HG02610 (cell line): ENCODE measurements around the gene SCMH1.

Source experiments
- ATAC-seq: cut with Tn5 transposase; IDR thresholded peaks from one replicate; pipeline ENCODE4 v1.9.1; 2021; ENCODE audit warnings: mild to moderate bottlenecking, moderate library complexity; ENCODE audit not compliant: unreplicated experiment

SCMH1 gene

DNA sequence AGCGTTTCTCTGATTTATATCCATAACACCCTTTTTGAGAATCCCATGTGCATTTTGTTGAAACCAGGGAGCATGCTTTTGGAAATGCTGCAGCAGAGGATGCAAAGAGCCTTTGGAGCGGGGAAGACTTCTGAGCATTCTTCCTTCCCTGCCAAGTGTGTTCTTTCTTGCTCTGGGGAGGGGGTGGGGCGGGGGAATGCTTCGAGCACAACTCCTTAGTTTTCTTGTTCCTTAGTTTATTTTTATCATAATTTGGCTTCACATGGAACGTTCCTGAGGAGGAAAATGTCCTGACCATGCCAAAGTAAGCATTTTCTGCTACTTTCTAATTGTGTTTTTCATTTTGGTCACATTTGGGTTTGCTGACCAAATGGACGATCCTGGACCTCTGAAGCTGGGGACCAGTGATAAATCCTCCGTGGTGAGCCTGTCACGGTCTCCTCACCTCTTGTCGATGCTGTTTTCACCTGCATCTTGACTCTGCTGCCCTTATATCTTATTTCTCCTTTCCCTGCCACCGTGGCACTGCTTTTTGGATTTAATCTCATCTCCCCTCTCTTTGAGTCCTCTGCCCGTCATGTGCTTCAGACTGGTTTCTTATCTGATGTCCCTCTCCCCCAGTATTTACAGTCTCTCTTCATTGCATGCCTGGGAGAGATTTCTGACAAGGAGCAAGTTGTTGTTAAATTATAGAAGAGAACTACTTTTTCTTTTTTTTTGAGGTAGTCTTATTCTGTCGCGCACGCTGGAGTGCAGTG, 260.2 kb downstream of the SCMH1 start:
- no peak for ATAC-seq

DNA sequence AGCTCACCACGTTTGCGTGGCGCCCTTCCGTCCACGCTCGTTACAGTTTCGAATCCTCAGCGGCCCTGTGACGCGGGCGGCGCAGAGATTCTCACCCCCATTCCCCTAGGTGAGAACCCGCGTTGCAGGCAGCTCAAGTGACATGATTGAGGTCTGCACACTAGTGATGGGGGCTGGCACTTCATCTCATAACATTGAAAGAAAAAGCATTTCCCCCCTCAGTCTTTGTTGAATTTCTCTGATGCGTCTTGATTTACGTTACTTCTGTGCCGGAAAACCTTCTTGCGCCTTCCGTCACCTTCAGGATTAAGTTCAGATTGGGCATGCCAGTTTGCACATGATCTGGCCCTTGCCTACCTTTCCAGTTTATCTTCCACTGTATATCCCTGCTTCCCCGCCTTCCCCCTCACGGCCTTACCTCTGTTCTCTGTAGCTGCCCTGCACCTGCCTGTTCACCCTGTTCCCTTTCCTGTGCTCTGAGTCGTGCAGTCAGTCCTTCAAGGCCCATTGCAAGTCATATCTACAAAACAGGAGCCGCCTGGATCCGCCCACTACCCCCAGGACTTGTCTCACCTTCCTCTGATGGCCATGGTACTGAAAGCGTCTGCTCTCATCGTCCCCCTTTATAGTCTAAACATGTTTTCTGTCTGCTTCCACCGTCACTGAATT, 261.5 kb downstream of the SCMH1 start:
- ATAC-seq, result no peak

DNA sequence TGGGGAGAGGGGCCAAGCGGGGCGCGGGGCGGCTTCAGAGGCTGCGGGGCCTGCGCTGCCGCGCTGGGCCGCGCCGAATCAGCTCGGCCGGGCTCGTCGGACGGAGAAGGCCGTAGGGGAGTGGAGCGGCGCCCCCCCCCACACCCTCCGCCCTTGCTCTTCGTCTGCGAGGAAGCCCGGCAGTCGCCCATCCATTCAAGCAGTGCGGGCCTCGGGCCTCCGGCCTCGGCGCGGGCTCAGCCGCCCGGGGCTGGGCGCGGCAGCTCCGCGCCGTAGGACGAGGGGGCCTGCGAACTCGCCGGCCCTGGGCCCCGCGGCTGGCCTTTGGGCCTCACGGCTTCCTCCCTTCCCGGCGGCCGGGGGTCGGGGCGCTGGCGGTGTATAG, 262.0 kb downstream of the SCMH1 start:
- ATAC-seq, result peak; percentile 21

DNA sequence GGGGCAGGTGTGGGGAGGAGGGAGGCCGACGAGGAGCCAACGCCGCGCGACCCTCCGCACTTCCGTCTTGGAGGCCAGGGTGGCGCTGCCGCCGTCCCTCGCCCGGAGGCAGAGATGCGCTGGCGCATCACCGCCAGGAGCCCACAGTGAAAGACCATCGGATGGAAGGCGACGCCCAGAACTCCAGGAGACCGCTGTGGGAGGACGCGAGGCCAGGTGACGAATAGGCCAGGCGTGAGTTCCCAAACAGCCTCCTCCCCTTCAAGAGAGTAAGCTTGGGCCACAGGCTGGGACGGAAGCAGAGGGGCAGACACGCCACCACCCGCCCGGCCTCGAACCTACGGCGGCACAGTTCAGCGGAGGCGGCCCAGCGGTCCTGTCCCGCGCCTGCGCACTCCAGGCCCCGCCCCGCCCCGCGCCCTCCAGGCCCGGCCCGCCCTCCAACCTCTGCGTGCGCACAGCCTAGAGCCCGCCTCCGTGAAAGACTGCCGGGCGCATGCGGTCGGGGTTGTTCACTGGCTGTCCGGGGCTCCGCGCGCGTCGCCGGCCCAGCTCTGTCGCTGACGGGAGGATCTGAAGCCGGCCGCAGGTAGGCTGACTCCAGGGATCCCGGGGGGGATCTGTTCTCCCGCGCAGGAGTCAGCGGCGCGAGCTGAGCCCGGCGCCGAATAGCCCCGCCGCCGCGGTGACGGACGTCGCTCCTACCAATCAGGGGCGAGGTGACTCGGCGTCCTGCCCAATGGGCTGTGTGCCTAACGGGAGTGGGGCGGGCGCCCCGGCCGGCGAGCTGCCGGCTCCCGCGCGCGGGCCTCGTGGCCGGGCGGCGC, 262.7 kb downstream of the SCMH1 start, which contains the start of gene CTPS1:
TSS of gene CTPS1 (plus strand) at position 456 of the 827 bp plus-strand sequence. CDS start 3,595 bp downstream, outside the sequence.
- ATAC-seq, result peak; percentile 93

DNA sequence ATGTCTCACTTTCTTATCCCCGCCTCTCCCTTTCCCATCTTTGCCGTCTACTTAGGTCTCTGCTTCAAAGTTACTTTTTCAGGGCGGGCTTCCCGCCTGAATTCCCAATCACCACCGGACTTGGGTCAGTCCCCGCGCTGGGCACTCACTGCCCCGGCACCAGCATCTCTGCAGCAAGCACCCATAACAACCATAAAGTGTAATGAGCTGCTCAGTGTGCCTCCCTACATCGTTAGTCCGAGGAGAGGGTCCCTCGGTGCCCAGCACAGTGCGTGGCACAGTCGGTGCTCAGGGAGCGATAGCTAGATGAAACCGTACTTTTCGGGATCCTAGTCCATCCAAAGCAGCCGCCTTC, 263.2 kb downstream of the SCMH1 start:
- ATAC-seq, result no peak

DNA sequence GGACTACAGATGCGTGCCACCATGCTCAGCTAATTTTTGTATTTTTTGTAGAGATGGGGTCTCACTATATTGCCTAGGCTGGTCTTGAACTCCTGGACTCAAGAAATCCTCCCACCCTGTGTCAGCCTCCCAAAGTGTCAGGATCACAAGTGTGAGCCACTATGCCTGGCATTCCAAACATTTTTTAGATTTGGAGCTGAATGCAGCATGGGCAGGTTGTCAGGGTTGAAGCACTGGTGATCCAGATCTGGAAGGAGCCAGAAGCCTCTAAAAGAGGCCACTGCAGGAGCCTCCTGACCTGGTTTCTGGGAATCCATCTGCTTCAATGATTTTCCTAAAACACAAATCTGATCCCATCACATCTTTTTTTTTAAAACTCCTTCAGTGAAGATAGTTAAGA, 264.4 kb downstream of the SCMH1 start:
- ATAC-seq, result no peak
